Measurements from ENCODE around the gene ZNF205. TPM values are rescaled to one million over a fixed set of nuclear protein-coding genes. Genes with fewer than 3 reads are reported as not detected.

Gene ZNF205
- total RNA-seq, 2 donors from 2014 or later = not detected

GRCh38 chr16:3101018-3101840 is 11.2 kb upstream of the ZNF205 start:
- no peaks in the 10 kb centered on the region for H3K36me3 Mint-ChIP-seq
- peak; percentile 77 for DNase-seq (ENCODE audit: low spot score)
- no peaks in the 10 kb centered on the region for H3K27me3 Mint-ChIP-seq
- H3K4me3 Mint-ChIP-seq = peak overlapping the region; percentile 70
- no peaks in the 10 kb centered on the region for H3K9me3 Mint-ChIP-seq
- H3K27ac Mint-ChIP-seq = peak overlapping the region; percentile 73 to 95
- peaks cover 35 to 36% of the 10 kb centered on the region in 2 donors for H3K4me1 Mint-ChIP-seq (ENCODE audit: low read depth in 2 of 2)
- ATAC-seq = peak in 1 of 2 donors; percentile 35

DNA sequence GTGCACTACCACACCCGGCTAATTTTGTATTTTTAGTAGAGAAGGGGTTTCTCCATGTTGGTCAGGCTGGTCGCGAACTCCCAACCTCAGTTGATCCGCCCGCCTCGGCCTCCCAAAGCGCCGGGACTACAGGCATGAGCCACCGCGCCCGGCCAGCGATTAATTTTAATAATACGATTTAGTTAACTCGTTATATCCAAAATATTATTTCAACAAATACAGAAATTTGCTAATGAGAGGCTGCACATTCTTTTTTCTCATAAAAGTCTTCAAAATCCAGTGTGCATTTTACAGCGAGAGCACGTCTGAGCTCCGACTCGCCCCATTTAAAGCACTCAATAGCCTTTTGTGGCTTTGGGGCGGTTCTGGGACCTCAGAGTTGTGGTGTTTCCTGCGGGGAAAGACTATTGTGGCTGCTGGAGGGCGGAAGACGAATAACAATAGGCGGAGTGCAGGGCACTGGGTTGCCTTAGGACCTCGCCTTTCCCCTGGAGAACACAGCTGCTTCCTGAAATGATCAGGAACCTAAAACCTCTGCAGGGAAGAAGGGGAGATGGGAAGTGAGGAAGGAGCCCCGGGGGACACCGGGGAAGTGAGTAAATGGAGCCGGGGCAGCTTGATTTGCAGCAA is 10.4 kb upstream of the ZNF205 start:
- DNase-seq (ENCODE audit: low spot score) (peak; percentile 71), ATAC-seq (no peak)
- H3K27me3 Mint-ChIP-seq = no peaks in the 10 kb centered on the region
- peak overlapping the region; percentile 73 to 95 for H3K27ac Mint-ChIP-seq
- no peaks in the 10 kb centered on the region for H3K36me3 Mint-ChIP-seq
- H3K4me3 Mint-ChIP-seq = peak overlapping the region; percentile 73
- H3K9me3 Mint-ChIP-seq = no peaks in the 10 kb centered on the region
- peaks cover 38% of the 10 kb centered on the region in 2 donors for H3K4me1 Mint-ChIP-seq (ENCODE audit: low read depth in 2 of 2)

- H3K27ac Mint-ChIP-seq = peak overlapping the region; percentile 89 to 96
- DNase-seq (ENCODE audit: low spot score) (peak; percentile 94), ATAC-seq (peak; percentile 96 to 97)
- no peaks in the 10 kb centered on the region for H3K9me3 Mint-ChIP-seq
- H3K4me1 Mint-ChIP-seq (ENCODE audit: low read depth in 2 of 2) = peaks cover 27 to 29% of the 10 kb centered on the region in 2 donors
- H3K4me3 Mint-ChIP-seq = peak overlapping the region; percentile 87
- no peaks in the 10 kb centered on the region for H3K36me3 Mint-ChIP-seq
- no peaks in the 10 kb centered on the region for H3K27me3 Mint-ChIP-seq
These were observed 6.0 kb upstream of the ZNF205 start for GRCh38 chr16:3106205-3106928.

DNA sequence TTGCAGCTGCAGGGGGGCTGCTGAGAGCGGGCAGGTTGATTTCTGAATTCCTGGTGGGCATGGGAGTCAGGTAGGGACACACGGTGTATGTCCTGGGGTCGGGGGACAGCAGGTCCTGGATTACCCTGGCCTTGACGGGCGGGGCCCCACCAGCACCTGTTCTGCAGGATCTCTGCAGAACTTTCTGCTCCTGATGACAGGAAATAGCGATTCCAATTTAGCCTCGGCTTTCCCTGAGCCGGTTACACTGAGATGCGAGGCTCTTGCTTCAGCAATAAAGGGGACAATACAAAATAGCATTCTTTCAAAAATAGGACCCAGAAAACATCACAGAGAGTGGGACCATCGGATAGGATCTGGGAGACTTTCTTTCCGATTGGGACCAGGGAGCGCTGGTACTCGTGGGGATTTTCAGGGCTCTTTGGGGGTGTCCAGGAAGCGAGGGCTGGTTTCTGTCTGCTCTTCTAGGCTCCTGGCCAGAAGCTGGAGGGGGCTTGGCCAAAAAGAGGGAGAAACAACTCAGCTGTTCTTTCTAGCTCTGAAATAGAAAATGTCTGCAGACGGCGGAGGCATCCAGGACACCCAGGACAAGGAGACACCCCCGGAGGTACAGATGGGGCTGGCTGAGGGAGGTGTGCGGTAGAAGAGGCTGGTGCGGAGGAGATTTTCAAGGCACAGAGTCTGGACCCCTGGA is 642 bp downstream of the ZNF205 start:
- ATAC-seq (no peak), DNase-seq (ENCODE audit: low spot score) (no peak)
- peaks cover 0 to 3% of the 10 kb centered on the region in 2 donors for H3K27me3 Mint-ChIP-seq
- H3K4me3 Mint-ChIP-seq = no peak overlapping the region
- H3K9me3 Mint-ChIP-seq = no peaks in the 10 kb centered on the region
- H3K27ac Mint-ChIP-seq = no peak overlapping the region
- no peaks in the 10 kb centered on the region for H3K36me3 Mint-ChIP-seq
- peaks cover 0 to 4% of the 10 kb centered on the region in 2 donors for H3K4me1 Mint-ChIP-seq (ENCODE audit: low read depth in 2 of 2)

- Mint-ChIP-seq H3K9me3 (no peaks in the 10 kb centered on the region), H3K4me1 (ENCODE audit: low read depth in 2 of 2) (peaks cover 0 to 4% of the 10 kb centered on the region in 2 donors), H3K4me3 (no peak overlapping the region), H3K27me3 (peaks cover 0 to 3% of the 10 kb centered on the region in 2 donors), H3K36me3 (no peaks in the 10 kb centered on the region), H3K27ac (no peak overlapping the region)
- DNase-seq (ENCODE audit: low spot score) (no peak), ATAC-seq (no peak)
These were observed 1.5 kb downstream of the ZNF205 start for GRCh38 chr16:3113765-3114479.

DNA sequence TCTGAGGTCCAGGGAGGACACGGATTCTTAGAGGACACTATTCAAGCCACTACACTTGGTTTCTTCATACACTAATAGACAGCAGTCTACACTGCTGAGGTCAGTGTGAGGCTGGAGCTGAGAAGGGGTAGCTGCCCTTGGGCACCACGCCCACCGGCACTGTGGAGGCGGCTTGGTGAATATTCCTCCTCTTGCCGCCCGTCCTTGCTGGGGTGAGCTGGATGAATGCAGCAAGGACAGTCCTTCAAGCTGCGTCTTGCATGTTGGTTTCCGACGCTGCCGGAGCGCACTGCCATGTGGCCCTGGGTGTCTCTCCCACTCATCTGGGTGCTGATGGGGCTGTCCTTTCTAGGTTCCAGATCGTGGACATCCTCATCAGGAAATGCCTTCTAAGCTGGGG is 2.6 kb downstream of the ZNF205 start:
- Mint-ChIP-seq H3K36me3 (no peaks in the 10 kb centered on the region), H3K27ac (no peak overlapping the region)

GRCh38 chr16:3115561-3115960 is 3.2 kb downstream of the ZNF205 start:
- Mint-ChIP-seq H3K4me1 (ENCODE audit: low read depth in 2 of 2) (peaks cover 0 to 4% of the 10 kb centered on the region in 2 donors), H3K27me3 (peaks cover 0 to 3% of the 10 kb centered on the region in 2 donors), H3K27ac (no peak overlapping the region), H3K36me3 (no peaks in the 10 kb centered on the region), H3K9me3 (no peaks in the 10 kb centered on the region), H3K4me3 (no peak overlapping the region)
- ATAC-seq (peak in 1 of 2 donors; percentile 4), DNase-seq (ENCODE audit: low spot score) (no peak)

More for the DNA sequence above, 2.6 kb downstream of the ZNF205 start:
- DNase-seq (ENCODE audit: low spot score) (no peak), ATAC-seq (no peak)
- H3K27me3 Mint-ChIP-seq = peaks cover 0 to 3% of the 10 kb centered on the region in 2 donors
- peaks cover 0 to 4% of the 10 kb centered on the region in 2 donors for H3K4me1 Mint-ChIP-seq (ENCODE audit: low read depth in 2 of 2)
- no peaks in the 10 kb centered on the region for H3K9me3 Mint-ChIP-seq
- H3K4me3 Mint-ChIP-seq = no peak overlapping the region

- Mint-ChIP-seq H3K36me3 (no peaks in the 10 kb centered on the region), H3K9me3 (no peaks in the 10 kb centered on the region), H3K4me1 (ENCODE audit: low read depth in 2 of 2) (peaks cover 2 to 6% of the 10 kb centered on the region in 2 donors), H3K4me3 (no peak overlapping the region), H3K27ac (no peak overlapping the region), H3K27me3 (no peaks in the 10 kb centered on the region)
- ATAC-seq (no peak), DNase-seq (ENCODE audit: low spot score) (no peak)
These were observed 5.9 kb downstream of the ZNF205 start for GRCh38 chr16:3118204-3118790.

DNA sequence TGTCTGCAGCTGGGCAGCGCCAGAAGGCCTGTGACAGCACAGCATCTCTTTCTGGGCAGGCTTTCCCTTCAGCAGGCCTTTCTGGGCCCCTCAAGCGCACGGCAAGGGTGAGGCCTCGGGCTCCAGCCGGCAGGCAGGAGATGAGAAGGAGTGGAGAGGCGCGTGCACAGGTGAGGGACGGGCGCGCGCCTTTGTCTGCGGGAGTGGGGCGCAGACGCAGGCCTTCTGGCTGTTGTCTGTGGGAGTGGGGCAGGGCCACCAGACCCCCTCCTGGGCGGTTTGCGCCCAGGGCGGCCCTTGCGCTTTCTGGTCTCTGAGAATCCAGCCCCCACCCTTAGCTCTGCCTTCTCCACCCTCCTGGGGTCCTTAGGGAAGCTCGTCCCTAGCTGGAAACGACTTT is 6.5 kb downstream of the ZNF205 start:
- Mint-ChIP-seq H3K27ac (no peak overlapping the region), H3K9me3 (no peaks in the 10 kb centered on the region), H3K4me1 (ENCODE audit: low read depth in 2 of 2) (peaks cover 6 to 10% of the 10 kb centered on the region in 2 donors), H3K27me3 (no peaks in the 10 kb centered on the region), H3K4me3 (no peak overlapping the region), H3K36me3 (no peaks in the 10 kb centered on the region)
- ATAC-seq (no peak), DNase-seq (ENCODE audit: low spot score) (no peak)

DNA sequence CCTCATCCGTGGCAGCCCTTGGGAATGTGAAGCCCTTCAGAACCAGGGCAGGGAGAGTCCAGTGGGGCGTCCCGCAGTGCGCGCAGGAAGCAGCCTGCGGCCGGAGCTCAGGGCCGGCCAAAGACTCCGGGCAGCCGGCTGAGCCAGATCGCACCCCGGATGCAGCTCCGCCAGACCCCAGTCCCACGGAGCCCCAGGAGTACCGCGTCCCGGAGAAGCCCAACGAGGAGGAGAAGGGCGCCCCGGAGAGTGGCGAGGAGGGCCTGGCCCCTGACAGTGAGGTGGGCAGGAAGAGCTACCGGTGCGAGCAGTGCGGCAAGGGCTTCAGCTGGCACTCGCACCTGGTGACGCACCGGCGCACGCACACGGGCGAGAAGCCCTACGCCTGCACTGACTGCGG is 6.9 kb downstream of the ZNF205 start:
- Mint-ChIP-seq H3K36me3 (no peaks in the 10 kb centered on the region), H3K27ac (no peak overlapping the region), H3K4me1 (ENCODE audit: low read depth in 2 of 2) (peaks cover 6 to 10% of the 10 kb centered on the region in 2 donors)

GRCh38 chr16:3119701-3120408 is 7.5 kb downstream of the ZNF205 start:
- H3K27ac Mint-ChIP-seq = no peak overlapping the region
- no peaks in the 10 kb centered on the region for H3K9me3 Mint-ChIP-seq
- no peaks in the 10 kb centered on the region for H3K27me3 Mint-ChIP-seq
- H3K36me3 Mint-ChIP-seq = no peaks in the 10 kb centered on the region
- DNase-seq (ENCODE audit: low spot score) (no peak), ATAC-seq (no peak)
- no peak overlapping the region for H3K4me3 Mint-ChIP-seq
- H3K4me1 Mint-ChIP-seq (ENCODE audit: low read depth in 2 of 2) = peaks cover 6 to 14% of the 10 kb centered on the region in 2 donors

More for the DNA sequence above, 6.9 kb downstream of the ZNF205 start:
- Mint-ChIP-seq H3K9me3 (no peaks in the 10 kb centered on the region), H3K27me3 (no peaks in the 10 kb centered on the region), H3K4me3 (no peak overlapping the region)
- DNase-seq (ENCODE audit: low spot score) (no peak), ATAC-seq (no peak)

- Mint-ChIP-seq H3K27ac (no peak overlapping the region), H3K4me1 (ENCODE audit: low read depth in 2 of 2) (peaks cover 10 to 18% of the 10 kb centered on the region in 2 donors), H3K9me3 (no peaks in the 10 kb centered on the region), H3K27me3 (no peaks in the 10 kb centered on the region), H3K4me3 (no peak overlapping the region), H3K36me3 (no peaks in the 10 kb centered on the region)
- no peak for DNase-seq (ENCODE audit: low spot score)
- no peak for ATAC-seq
These were observed 8.0 kb downstream of the ZNF205 start for GRCh38 chr16:3120435-3120834.
